HepG2 (cell line): ENCODE results near the gene TBC1D20. TPM values are rescaled to one million over a fixed set of nuclear protein-coding genes. Genes with fewer than 3 reads are reported as not detected.

ENCODE experiments used
- CCAR2 ChIP-seq: fragments of 200-400 bp; formaldehyde crosslinking; optimal IDR thresholded peaks from 2 replicates; pipeline ENCODE3; 2018; ENCODE audit warnings: low read depth, mild to moderate bottlenecking, low read length, moderate library complexity
- ERF ChIP-seq: IDR thresholded peaks from 2 replicates; pipeline ENCODE4 v1.6.1; 2018; ENCODE audit warnings: missing biosample characterization, missing genetic modification reagents
- PAX8 ChIP-seq: sonication (generic); formaldehyde crosslinking; IDR thresholded peaks from 2 replicates; pipeline ENCODE4 v1.8.0; 2022; ENCODE audit warnings: mild to moderate bottlenecking, missing genetic modification reagents, borderline replicate concordance
- POLR2G ChIP-seq: fragments of 200-400 bp; formaldehyde crosslinking; IDR thresholded peaks from 2 replicates; pipeline ENCODE4 v1.6.1; 2018; ENCODE audit warnings: mild to moderate bottlenecking, low read depth, low read length, moderate library complexity
- SCMH1 ChIP-seq: sonication (generic); formaldehyde crosslinking; IDR thresholded peaks from 2 replicates; pipeline ENCODE4 v1.9.0; 2021; ENCODE audit warnings: missing genetic modification reagents, mild to moderate bottlenecking, borderline replicate concordance
- SRSF1 ChIP-seq: fragments of 200-400 bp; formaldehyde crosslinking; optimal IDR thresholded peaks from 2 replicates; pipeline ENCODE3; 2017; ENCODE audit warnings: mild to moderate bottlenecking, low read depth, low read length, moderate library complexity
- TAF15 ChIP-seq: fragments of 200-400 bp; formaldehyde crosslinking; IDR thresholded peaks from one replicate; pipeline ENCODE4 v1.6.1; 2018; ENCODE audit warnings: mild to moderate bottlenecking, low read depth, low read length; ENCODE audit not compliant: poor library complexity, severe bottlenecking
- ZBTB1 ChIP-seq: sonication (generic); formaldehyde crosslinking; IDR thresholded peaks from 2 replicates; pipeline ENCODE4 v1.4.0; 2020; ENCODE audit warnings: missing genetic modification reagents, borderline replicate concordance
- ZFP82 ChIP-seq: sonication (generic); formaldehyde crosslinking; IDR thresholded peaks from 2 replicates; pipeline ENCODE4 v1.5.1; 2020; ENCODE audit warnings: mild to moderate bottlenecking, missing genetic modification reagents, borderline replicate concordance
- ZNF335 ChIP-seq: sonication (generic); formaldehyde crosslinking; IDR thresholded peaks from 2 replicates; pipeline ENCODE4 v1.4.0; 2020; ENCODE audit warnings: missing genetic modification reagents
- ZNF589 ChIP-seq: sonication (generic); formaldehyde crosslinking; conservative IDR thresholded peaks from 2 replicates; pipeline ENCODE4 v1.8.0; 2022; ENCODE audit warnings: mild to moderate bottlenecking, moderate library complexity, missing genetic modification reagents
- ZNF839 ChIP-seq: sonication (generic); formaldehyde crosslinking; IDR thresholded peaks from 2 replicates; pipeline ENCODE4 v1.4.0; 2020; ENCODE audit warnings: missing genetic modification reagents, mild to moderate bottlenecking, borderline replicate concordance
- polyA plus RNA-seq, 8 experiments: library from polyadenylated mRNA; depleted of rRNA in 3 of 8; stranded (reverse) in 7 of 8; unstranded in 1 of 8; fragments of >200 nt; fragmentation: Illumina TruSeq in 4 of 8; extraction: Trizol in 4 of 8; gene quantifications; 2 replicates each; pipeline versions ENCODE4 v1.2.1 to v1.2.3, GENCODE V29; 2011 to 2016; ENCODE audit warnings: low read depth in 4 of 8, missing spikeins in 1 of 8, mixed read lengths in 1 of 8; ENCODE audit not compliant: insufficient read depth in 1 of 8
- total RNA-seq, 5 experiments: library from RNA; depleted of rRNA; stranded (reverse); fragments of >200 nt; fragmentation: Illumina TruSeq; extraction: Trizol; gene quantifications; 2 replicates each; pipeline ENCODE4 v1.2.3, GENCODE V29; 2016; ENCODE audit warnings: low read depth in 1 of 5
- TF ChIP-seq, protein P1 (sequence below): sonication (generic); formaldehyde crosslinking; IDR thresholded peaks from 2 replicates; pipeline ENCODE4 v1.4.0; 2020; ENCODE audit warnings: low read depth, missing genetic modification reagents
- TF ChIP-seq, protein P2 (sequence below): sonication (generic); formaldehyde crosslinking; IDR thresholded peaks from 2 replicates; pipeline ENCODE4 v1.4.0; 2020; ENCODE audit warnings: missing genetic modification reagents
- TF ChIP-seq, protein P3 (sequence below), 2 experiments: sonication (generic) in 1 of 2; formaldehyde crosslinking in 1 of 2; IDR thresholded peaks; 2 replicates each; pipeline versions ENCODE4 v1.4.0 to v1.6.1; 2016 to 2020; ENCODE audit warnings: borderline replicate concordance in 1 of 2, low read depth in 1 of 2, mild to moderate bottlenecking in 1 of 2, missing genetic modification reagents in 1 of 2

TBC1D20 gene
- total and polyA plus RNA-seq, 2 of the 13 experiments (the other 11 are each of a cell fraction or from before 2014, with no cell fraction given), result 36.6 to 47.1 TPM

DNA sequence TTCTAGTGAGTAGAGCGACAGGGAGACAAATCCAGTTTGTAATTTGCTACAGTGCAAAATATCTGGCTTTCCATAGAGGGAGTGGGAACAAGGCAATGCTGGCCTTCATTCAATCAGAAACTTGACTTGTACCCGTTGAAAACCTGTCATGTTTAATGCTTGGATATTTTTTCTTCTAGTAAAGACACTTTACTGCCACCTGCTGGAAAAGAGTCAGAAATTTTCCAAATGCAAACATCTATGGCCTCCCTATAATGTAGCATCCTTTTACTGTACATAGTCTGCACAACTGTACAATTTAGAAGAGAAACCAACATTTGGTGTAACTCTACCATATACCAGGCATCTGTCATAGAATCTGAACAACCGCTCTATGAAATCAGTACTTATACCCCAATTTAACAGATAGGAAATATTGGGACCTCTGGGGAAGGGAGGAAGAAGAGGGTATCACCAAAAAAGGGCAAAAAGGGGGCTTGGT, 16.7 kb upstream of the TBC1D20 start (continued):
- no peak for TF ChIP-seq ZNF839
- TF ChIP-seq, protein P1, sequence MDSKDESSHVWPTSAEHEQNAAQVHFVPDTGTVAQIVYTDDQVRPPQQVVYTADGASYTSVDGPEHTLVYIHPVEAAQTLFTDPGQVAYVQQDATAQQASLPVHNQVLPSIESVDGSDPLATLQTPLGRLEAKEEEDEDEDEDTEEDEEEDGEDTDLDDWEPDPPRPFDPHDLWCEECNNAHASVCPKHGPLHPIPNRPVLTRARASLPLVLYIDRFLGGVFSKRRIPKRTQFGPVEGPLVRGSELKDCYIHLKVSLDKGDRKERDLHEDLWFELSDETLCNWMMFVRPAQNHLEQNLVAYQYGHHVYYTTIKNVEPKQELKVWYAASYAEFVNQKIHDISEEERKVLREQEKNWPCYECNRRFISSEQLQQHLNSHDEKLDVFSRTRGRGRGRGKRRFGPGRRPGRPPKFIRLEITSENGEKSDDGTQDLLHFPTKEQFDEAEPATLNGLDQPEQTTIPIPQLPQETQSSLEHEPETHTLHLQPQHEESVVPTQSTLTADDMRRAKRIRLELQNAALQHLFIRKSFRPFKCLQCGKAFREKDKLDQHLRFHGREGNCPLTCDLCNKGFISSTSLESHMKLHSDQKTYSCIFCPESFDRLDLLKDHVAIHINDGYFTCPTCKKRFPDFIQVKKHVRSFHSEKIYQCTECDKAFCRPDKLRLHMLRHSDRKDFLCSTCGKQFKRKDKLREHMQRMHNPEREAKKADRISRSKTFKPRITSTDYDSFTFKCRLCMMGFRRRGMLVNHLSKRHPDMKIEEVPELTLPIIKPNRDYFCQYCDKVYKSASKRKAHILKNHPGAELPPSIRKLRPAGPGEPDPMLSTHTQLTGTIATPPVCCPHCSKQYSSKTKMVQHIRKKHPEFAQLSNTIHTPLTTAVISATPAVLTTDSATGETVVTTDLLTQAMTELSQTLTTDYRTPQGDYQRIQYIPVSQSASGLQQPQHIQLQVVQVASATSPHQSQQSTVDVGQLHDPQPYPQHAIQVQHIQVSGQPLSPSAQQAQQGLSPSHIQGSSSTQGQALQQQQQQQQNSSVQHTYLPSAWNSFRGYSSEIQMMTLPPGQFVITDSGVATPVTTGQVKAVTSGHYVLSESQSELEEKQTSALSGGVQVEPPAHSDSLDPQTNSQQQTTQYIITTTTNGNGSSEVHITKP (CRISPR knock-in tag), result no peak
- TF ChIP-seq, protein P2, sequence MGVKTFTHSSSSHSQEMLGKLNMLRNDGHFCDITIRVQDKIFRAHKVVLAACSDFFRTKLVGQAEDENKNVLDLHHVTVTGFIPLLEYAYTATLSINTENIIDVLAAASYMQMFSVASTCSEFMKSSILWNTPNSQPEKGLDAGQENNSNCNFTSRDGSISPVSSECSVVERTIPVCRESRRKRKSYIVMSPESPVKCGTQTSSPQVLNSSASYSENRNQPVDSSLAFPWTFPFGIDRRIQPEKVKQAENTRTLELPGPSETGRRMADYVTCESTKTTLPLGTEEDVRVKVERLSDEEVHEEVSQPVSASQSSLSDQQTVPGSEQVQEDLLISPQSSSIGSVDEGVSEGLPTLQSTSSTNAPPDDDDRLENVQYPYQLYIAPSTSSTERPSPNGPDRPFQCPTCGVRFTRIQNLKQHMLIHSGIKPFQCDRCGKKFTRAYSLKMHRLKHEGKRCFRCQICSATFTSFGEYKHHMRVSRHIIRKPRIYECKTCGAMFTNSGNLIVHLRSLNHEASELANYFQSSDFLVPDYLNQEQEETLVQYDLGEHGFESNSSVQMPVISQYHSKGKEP (CRISPR knock-in tag), result no peak
- no peak for TF ChIP-seq SRSF1
- TF ChIP-seq CCAR2, result no peak
- no peak for TF ChIP-seq SCMH1
- TF ChIP-seq PAX8 (CRISPR knock-in tag), result no peak
- no peak for TF ChIP-seq ZBTB1 (CRISPR knock-in tag)
- 0 out of 2 replicates have a peak, but pooled peaks have one; percentile 49 for TF ChIP-seq ERF (CRISPR knock-in tag)
- no peak for TF ChIP-seq TAF15
- TF ChIP-seq POLR2G, result no peak
- TF ChIP-seq, protein P3, sequence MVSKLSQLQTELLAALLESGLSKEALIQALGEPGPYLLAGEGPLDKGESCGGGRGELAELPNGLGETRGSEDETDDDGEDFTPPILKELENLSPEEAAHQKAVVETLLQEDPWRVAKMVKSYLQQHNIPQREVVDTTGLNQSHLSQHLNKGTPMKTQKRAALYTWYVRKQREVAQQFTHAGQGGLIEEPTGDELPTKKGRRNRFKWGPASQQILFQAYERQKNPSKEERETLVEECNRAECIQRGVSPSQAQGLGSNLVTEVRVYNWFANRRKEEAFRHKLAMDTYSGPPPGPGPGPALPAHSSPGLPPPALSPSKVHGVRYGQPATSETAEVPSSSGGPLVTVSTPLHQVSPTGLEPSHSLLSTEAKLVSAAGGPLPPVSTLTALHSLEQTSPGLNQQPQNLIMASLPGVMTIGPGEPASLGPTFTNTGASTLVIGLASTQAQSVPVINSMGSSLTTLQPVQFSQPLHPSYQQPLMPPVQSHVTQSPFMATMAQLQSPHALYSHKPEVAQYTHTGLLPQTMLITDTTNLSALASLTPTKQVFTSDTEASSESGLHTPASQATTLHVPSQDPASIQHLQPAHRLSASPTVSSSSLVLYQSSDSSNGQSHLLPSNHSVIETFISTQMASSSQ (IDR thresholded peaks at IDR 0.05; ENCODE audit: low read depth), result no peak
- TF ChIP-seq, protein P3 (CRISPR knock-in tag; IDR thresholded peaks at IDR 0.05; ENCODE audit: borderline replicate concordance), result no peak
- no peak for TF ChIP-seq ZNF589 (CRISPR knock-in tag)
- no peak for TF ChIP-seq ZNF335 (CRISPR knock-in tag)
- no peak for TF ChIP-seq ZFP82 (CRISPR knock-in tag)
